CD4-positive, alpha-beta T cell treated with Interleukin-6 at 100 ng/mL for 8 hours (primary cell): ENCODE data around the gene FSCN2.

Source experiments
- DNase-seq: peaks from one replicate; pipeline ENCODE4 v3.0.0-alpha.2; 2020; ENCODE audit warnings: mixed read lengths, low spot score

Gene FSCN2

GRCh38 chr17:81527591-81528383 lies at the start of gene FSCN2:
TSS of gene FSCN2 (plus strand) at chr17:81528377. CDS start at chr17:81528532, 155 bp downstream.
- no peak for DNase-seq

GRCh38 chr17:81479175-81480071 lies 48.8 kb upstream of the FSCN2 start:
- no peak for DNase-seq

GRCh38 chr17:81480140-81481072 lies 47.8 kb upstream of the FSCN2 start:
- DNase-seq = no peak

- peak; percentile 56 for DNase-seq
Observed at GRCh38 chr17:81481073-81481799, 46.9 kb upstream of the FSCN2 start.

- DNase-seq = no peak
Observed at GRCh38 chr17:81481815-81482505, 46.2 kb upstream of the FSCN2 start.

GRCh38 chr17:81482673-81483072 lies 45.5 kb upstream of the FSCN2 start:
- no peak for DNase-seq

GRCh38 chr17:81483085-81483861 lies 44.9 kb upstream of the FSCN2 start:
- DNase-seq = no peak

GRCh38 chr17:81483862-81484194 lies 44.3 kb upstream of the FSCN2 start:
- DNase-seq = no peak

GRCh38 chr17:81484195-81484979 lies 43.8 kb upstream of the FSCN2 start:
- peak; percentile 84 for DNase-seq

- DNase-seq = no peak
Observed at GRCh38 chr17:81486199-81486810, 41.9 kb upstream of the FSCN2 start.

GRCh38 chr17:81487089-81487486 lies 41.1 kb upstream of the FSCN2 start:
- DNase-seq = no peak

GRCh38 chr17:81487487-81488275 lies 40.5 kb upstream of the FSCN2 start:
- peak; percentile 77 for DNase-seq

- DNase-seq = no peak
Observed at GRCh38 chr17:81488276-81488860, 39.8 kb upstream of the FSCN2 start.

GRCh38 chr17:81489012-81489997 lies 38.9 kb upstream of the FSCN2 start:
- no peak for DNase-seq

- no peak for DNase-seq
Observed at GRCh38 chr17:81489998-81490992, 37.9 kb upstream of the FSCN2 start.
